ELF-1 (cell line): Measurements from ENCODE around the gene KLHL1.

ENCODE experiments used
- DNase-seq: peaks from one replicate; pipeline ENCODE4 v3.0.0-alpha.2; 2016; ENCODE audit warnings: low read depth, low spot score

The KLHL1 gene

DNA sequence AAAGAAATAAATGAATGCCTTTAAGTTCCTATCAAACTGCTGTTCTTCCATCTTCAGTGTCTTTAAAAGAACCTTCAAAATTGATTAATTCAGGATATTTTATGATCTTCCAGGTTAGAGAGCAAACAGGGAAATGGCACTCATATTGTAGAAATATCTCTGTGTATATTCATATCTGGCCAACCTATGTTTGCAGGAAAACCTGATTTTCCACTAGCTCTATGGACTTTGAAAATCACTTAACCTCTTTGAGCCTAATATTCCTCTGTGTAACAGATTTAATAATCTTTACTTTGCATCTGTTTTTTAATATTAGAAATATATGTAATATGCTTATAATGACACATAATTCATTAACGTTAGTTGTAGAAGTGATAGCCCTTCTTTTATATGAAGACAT lies 228.3 kb downstream of the KLHL1 start:
- DNase-seq = no peak

DNA sequence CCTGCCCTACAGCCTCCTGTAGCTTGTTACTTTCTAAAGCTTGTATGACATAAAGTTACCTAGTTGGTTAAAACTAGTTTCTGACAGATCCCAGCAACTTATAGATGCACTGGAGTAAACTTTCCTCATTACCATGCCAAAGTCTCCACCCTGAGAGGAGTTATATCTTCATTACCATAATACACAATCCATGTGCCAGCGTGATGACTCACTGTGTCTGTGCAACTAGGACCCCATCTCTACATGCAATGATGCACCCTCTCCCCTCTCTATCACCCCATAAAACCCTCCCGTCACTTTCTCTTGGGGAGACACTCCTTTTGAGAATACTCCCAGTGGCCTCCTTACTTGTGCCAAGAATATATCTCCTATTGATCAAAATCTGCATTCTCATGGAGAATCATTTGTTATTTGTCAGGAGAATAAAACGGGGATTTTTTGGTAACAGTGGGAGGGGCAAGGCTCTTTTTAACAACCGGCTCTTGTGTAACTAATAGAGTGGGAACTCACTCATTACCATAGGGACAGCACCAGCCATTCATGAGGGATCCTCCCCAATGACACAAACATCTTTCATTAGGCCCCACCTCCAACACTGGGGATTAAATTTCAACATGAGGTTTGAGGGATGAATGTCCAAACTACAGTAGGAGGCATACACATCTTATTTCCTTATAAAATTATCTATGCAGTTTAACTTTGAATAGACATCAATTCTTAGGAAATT lies 235.8 kb downstream of the KLHL1 start:
- DNase-seq = no peak

DNA sequence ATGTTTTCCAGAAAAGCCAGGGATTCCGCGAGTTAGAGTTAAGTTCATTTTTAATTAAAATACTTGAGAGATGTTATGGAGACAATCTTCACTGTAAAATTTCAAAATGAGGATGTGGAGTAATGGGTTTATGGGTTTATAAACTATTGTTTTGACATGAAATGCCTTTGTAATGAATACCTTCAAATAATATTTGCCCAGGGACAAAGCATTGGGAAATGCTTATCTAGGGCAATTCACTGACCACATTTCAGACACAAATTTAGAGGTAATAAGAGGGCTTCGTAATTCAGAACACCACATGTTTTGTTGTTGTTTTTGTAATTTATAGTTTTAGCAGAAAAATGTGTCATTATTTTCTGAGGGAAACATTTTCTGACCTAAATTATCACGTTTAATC lies 241.7 kb downstream of the KLHL1 start:
- no peak for DNase-seq

DNA sequence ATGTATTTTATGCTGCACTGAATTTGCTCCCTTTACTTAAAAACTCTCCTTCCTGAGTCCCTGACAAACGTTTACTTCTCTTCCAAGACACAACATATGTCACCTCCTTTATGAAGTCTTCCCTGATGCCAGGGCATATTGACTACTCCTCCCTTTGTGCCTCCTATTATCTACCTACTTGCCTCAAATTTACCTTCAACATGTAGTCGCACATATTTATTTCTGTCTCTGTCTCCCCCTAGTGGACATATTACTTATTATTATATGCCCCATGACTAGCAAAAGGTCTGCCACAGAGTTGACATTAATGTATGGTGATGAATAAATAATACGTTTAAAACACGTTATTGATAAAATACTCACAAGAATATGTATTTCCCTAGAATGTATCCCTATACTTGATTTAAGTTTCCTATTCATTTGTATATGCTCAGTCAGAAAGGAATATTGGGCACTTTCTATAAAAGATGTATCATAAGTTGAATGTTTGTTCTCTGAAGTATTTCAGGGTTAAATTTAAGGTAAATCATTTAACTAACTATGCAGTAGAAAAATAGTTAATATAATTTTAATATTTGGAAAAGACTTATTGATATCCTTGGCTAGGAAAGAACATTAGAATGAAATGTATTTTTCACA lies 250.9 kb downstream of the KLHL1 start:
- no peak for DNase-seq

DNA sequence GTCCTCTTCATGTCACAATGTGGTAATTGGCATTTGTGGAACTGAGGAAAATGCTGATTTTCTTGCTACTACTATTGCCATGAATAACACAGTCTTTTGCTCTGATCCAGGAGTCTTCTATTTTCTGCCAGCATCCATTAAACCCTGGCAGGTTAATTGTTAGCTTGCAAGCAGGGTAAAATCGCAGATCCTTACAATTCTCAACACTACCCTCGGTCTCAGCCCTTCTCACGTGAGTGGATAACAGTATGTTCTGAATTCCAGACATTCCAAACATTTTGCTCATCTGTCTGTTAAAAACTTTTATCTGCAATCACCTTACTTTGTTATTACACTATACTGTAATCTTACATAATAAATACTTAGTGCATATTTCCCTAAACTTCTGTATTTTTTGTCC lies 251.9 kb downstream of the KLHL1 start:
- peak; percentile 18 for DNase-seq

DNA sequence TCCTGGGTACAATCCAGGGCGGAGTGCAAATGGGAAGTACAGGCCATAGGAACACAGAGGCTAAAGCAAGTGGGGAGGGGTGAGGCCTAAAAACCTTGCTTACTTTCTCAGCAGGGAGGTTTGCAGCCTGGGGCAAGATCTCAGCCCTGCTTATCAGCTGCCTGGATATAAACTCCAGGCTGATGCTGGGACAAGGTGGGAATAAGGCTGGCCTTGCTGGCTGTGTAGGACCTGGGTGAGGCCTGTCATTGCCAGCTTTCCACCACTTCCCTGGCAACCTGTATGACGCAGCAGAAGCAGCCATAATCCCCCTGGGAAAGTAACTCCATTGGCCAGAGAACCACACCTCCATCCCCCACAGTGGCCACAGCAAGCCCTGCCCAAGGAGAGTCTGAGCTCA lies 279.7 kb downstream of the KLHL1 start:
- DNase-seq = peak; percentile 83

DNA sequence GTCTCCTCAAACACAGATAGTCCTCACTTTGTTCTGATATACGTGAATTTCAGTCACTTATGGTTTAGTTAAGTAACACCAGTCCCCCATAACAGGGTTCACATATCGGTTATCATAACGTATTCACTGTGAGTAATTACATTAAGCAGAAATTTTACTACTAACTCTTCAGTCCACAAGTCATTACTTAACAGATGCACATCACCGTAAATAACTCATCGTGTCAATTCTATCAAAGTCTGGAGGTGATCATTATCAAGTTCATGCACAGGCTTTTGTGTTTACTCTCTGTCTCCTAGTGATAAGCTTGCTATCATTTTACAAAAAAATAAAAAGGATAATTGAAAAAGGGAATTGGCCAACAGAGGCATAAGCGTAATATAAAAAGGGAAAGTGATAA lies 288.1 kb downstream of the KLHL1 start:
- DNase-seq = no peak

DNA sequence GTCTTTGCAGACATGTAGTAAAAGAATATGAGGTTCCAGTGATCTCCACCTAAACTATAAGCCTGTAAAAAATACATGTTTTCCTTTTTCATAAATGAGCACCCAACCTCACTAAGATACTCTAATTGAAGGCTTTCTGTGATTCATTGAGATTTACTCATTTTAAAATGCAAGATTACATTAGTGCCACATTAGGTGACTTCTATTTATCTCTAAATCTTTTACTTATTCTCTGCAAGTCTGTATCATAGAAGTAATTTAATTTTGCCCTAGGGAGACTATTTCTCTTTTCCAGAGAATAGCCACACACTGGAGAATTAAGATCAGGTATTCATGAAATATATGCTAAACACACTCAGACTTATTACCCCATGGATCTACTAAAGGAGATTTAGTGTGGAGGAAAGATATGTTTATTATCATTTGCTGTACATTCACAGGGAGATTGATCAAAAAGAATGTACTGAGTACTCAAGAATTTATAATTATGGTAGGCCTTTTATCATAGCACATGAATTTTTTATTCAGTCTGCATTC lies 290.9 kb downstream of the KLHL1 start:
- no peak for DNase-seq

DNA sequence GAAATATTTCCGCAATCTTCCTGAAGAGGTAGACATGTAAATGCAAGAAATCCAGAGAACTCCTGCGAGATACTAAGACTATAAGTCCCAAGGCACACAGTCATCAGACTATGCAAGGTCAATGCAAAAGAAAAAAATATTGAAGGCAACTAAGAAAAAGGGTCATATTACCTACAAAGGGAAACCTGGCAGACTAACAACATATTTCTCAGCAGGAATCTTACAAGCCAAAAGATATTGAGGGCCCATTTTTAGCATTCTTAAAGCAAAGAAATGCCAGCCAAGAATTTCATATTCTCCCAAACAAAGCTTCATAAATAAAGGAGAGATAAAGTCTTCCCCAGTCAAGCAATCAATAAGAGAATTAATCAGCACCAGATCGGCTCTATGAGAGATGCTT lies 299.1 kb downstream of the KLHL1 start:
- DNase-seq = no peak

DNA sequence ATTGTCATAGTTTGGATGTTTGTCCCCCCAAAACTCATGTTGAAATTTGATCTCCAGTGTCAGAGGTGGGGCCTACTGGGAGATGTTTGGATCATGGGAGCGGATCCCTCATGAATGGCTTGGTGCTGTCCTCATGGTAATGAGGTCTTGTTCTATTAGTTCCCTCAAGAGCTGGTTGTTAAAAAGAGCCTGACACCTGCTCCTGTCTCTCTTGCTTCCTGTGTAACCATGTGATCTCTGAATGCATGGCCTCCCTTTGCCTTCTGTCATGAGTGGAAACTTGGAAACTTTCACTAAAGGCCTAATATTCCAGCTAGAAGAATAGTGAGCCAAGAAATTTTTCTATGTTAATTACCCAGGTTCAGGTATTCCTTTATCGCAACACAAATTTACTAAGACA lies 312.0 kb downstream of the KLHL1 start:
- DNase-seq = no peak

DNA sequence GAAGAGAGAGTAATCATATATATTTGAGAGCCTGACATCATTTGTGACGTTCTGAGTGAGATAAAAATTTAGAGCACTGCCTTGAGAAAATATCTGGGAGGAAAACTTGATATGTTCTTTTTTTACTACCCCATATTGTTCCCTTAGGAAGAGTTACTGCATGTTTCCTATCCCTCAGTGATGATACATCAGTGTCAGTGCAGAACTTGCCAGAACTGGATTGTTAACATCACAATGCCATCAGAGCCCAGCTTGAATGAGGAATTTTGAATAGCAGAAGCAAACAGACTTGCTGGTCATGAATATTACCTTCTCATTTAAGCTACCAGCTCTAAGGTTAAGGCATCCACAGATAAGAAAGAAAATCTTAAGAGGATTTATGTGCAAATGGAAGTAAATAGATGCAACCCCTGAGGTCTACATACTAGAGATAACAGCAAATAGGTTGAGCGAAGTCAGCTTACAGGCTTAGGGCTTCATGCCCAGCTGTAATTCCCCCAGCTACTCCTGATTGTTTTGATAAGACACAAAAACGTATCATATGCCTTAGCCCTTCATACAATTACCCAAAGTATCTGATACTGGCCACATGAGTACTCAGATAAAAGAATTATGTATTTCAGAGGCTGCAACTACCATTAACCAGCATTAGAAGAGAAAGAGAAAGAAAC lies 314.3 kb downstream of the KLHL1 start:
- peak; percentile 15 for DNase-seq

DNA sequence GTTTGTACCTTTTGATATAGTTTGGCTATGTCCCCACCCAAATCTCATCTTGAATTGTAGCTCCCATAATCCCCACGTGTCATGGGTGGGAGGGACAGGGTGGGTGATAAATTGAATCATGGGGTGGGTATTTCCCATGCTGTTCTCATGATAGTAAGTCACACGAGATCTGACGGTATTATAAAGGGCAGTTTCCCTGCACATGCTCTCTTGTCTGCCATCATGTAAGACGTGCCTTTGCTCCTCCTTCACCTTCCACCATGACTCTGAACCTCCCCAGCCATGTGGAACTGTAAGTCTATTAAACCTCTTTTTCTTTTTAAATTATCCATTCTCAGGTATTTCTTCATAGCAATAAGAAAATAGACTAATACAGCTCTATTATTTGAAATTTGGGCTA lies 331.3 kb downstream of the KLHL1 start:
- DNase-seq = no peak

DNA sequence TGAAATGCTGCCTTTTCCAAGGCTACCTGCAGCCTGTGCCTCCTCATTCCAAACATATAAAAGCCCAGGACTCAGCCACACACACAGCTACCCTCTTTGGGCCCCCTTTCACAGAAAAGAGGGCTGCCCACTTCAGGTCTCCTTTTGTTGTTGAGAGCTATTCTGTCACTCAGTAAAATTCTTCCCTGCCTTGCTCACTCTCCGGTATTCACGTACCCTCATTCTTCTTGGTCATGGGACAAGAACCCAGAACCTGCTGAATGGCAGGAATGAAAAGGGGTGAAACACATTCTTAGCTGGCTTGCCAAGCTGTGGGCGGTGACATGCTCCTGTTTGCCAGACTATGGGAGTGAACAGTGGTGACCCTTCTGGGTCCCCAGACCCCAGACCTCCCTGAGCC lies 338.6 kb downstream of the KLHL1 start:
- peak; percentile 4 for DNase-seq

DNA sequence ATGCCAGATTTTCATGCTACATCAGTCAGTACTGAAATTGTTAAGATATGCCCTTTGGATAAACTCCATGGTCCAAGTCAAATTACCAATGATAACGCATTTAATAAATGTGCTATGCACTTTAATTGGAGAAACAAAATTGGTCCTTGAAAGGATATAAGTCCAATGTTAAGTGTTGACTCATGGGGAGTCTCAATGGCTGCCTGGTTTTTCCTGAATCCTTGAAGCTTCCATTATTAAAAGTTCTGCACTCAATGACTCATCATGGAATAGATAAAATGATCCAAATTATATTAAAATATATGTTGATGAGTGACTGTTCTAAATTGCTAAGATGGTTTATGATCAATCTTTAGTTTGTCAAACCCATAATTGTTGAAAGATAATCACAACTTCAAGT lies 346.7 kb downstream of the KLHL1 start:
- DNase-seq = no peak

DNA sequence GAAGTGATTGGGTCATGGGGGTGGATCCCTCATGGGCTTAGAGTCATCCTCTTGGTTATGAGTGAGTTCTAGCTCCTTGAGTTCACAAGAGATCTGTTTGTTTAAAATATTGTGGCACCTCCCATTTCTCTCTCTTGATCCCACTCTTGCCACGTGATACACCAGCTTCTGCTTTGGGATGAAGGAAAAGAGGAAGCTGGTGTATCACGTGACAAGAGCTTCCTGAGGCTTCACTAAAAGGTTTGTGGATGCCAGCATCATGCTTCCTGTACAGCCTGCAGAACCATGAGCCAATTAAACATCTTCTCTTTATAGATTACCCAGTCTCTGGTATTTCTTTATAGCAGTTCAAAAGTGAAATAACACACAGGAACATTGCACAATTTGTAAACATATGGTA lies 353.2 kb downstream of the KLHL1 start:
- no peak for DNase-seq

DNA sequence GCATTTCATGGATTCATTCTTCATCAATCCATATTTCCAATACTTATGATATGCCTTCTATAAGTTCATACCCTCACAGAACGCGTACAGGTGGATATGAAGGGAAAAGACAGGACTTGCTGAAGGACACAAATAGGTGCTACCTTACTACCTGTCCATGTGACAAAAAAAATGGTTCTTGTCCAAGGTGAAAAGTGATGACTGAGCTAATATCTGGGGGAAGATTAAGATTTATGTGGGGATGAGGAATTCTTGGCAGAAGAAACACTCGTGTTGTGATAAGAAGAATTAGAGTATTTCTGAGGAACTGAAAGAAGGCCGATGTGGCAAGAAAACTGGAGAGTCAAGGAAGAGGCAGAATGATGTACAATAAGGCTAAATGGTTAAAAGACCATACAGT lies 357.0 kb downstream of the KLHL1 start:
- DNase-seq = no peak

DNA sequence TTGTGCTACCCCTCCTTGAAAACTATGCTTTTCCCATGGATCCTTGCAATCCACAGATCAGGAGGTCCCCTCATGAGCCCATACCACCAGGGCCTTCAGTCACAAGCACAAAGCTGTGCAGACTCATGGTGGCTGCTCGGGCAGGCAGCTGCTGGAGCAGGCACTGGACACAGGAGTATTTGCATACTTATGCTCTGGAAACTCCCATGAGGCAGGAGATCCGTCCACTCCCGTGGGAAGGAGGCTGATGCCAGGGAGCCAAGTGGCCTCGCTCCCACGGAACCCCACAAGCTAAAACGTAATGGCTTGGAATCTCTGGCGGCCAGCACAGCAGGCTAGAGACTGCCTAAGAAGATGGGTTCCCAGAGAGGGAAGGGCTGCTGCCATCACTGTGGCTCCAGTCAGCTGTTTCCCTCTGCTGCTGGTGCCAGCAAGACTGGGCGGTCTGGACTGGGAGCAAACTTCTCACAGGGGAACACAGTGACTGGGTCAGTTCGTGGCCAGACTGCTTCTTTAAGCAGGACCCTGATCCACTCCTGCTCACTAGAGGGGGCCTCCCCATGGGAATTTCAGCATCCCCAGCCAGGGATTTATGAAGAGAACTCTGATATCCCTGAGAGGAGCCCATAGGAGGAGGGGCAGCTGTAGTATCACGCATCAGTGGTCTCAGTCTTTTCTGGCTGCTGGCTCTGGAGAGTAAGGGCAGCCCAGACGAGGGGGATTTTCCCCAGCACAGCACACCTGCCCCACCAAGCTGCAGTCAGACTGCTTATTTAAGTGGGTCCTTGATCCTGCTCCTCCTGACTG lies 370.9 kb downstream of the KLHL1 start:
- no peak for DNase-seq

DNA sequence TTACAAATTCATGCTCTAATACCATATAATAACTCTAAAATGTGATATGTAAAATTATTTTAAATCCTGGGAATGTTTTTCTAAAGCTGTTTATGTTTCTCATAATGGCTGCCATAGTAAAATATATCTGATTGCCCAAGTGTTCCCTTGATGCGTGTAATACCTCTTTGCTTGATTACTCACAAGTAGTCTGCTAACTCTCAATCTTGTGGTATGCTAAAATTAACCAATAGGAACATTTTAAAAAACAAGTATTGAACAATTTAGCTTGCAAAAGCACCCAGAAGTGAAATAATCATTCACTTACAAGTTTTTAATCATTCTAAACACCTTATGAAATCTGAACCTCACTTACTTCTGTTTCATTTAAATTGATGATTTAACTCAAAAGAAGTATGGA lies 386.6 kb downstream of the KLHL1 start:
- DNase-seq = no peak

DNA sequence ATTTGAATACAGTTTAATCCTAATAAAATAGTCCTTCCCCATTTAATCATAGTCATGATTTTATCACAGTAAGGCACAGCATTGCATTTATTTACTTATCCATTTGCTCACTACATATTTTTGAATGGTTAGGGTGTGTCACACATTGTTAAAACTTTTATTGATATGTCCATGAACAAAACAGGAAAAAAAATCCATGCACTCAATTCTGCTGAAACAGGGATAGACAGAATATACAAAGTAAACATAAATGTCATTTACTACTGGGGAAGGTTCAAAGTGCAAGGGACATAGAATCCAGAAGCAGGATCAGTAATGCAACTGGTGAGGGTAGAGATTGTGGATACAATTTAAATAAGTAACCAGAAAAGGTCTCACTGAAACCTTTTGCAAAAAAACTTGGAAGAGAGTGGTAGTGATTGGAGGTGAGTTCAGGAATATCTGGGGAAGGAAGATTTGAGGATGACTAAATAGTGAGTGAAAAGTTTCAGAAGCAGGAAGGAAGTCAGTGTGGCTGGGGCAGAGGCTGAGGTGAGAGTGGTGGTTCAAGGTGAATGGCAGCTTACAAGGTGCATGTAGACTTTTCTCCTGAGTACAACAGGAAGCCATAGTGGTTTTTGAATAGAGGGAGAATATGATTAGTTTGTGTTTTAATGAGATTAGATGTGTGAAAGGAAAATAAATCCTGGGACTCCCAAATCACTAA lies 387.8 kb downstream of the KLHL1 start:
- DNase-seq = no peak

DNA sequence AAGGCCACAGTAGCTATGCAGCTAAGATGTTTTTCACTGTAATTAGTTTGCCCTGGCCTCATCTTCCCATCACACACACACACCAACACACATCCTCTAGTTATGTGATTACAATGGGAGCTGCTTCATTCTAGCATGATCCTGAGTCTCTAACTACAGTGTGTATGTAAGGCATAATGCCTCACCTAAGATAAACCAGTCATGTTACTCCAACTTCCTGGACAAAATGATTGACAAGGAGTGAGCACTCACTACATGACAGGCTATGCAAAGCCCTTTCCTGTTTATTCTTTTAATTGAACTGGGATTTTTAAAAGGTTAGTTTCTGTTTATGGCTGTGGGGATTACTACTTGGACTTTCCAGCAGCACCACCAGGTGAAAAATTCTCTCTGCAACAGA lies 401.4 kb downstream of the KLHL1 start:
- DNase-seq = no peak

DNA sequence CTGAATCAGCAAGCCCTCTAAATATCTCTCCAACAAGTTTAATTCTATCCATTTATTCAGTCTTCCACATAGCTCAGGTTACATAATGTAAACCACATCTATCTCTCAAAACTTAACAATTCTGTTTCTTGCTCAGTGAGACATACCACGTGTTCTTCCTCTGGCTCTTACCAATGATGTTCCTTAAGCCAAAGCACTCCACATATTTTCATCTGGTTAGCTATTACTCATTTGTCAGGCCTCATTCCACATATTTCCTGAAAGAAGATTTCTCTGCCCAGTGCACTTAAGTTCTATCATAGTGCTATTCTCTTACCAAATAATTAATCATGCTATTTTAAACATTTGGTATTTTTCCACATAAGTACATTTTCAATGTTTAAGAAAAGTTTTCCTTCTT lies 403.9 kb downstream of the KLHL1 start:
- DNase-seq = no peak
